Panc1 (cell line): ENCODE data around the gene TBCD. TPM values are rescaled to one million over a fixed set of nuclear protein-coding genes. Genes with fewer than 3 reads are reported as not detected.

Experiments
- ATAC-seq: fragments of 200-7000 bp; cut with Tn5 transposase; 2 replicates; pipeline ENCODE4 v1.9.1; 2020; ENCODE audit warnings: mild to moderate bottlenecking, moderate library complexity
- BruUV-seq: library from RNA; stranded (reverse); fragments of 400-500 nt; replicated peaks from 2 replicates; lab custom pipeline; 2021; lab: Mats Ljungman, UMichigan
- CTCF ChIA-PET: fragments of 300-600 bp; sonication (Branson Sonifier 250); formaldehyde crosslinking; loops from one replicate; lab custom pipeline; 2022; ENCODE audit warnings: antibody characterized with exemption; lab: Charles Lee
- POLR2A ChIA-PET: fragments of 300-600 bp; sonication (Branson Sonifier 250); formaldehyde crosslinking; loops from one replicate; lab custom pipeline; 2022; ENCODE audit warnings: antibody characterized with exemption; lab: Charles Lee
- DNase-seq: peaks from one replicate; pipeline ENCODE4 v3.0.0-alpha.2; 2010; ENCODE audit warnings: low read depth, low spot score
- H3K27ac ChIP-seq: 2 replicates; pipeline ENCODE4 v1.5.1; 2011; ENCODE audit warnings: mild to moderate bottlenecking, low read length, inconsistent platforms
- H3K27me3 ChIP-seq: fragments of 200-500 bp; sonication (Bioruptor generic); 2 replicates; pipeline ENCODE4 v1.6.0; 2014; ENCODE audit warnings: low read length, inconsistent platforms; ENCODE audit not compliant: control insufficient read depth, insufficient read depth
- H3K36me3 ChIP-seq: fragments of 200-500 bp; sonication (Bioruptor generic); 2 replicates; pipeline ENCODE4 v1.5.1; 2014; ENCODE audit warnings: inconsistent platforms, mild to moderate bottlenecking, low read length, moderate library complexity; ENCODE audit not compliant: control insufficient read depth, insufficient read depth
- H3K4me1 ChIP-seq: 2 replicates; pipeline ENCODE4 v1.5.1; 2011; ENCODE audit warnings: inconsistent platforms, mild to moderate bottlenecking, low read length, moderate library complexity; ENCODE audit not compliant: control insufficient read depth, insufficient read depth
- H3K4me3 ChIP-seq, 2 experiments: 2 replicates each; pipeline ENCODE4 v1.5.1; 2011 to 2012; ENCODE audit warnings: low read depth in 2 of 2, low read length in 2 of 2, mild to moderate bottlenecking in 2 of 2, inconsistent platforms in 1 of 2, moderate library complexity in 1 of 2
- H3K9me3 ChIP-seq: fragments of 200-500 bp; sonication (Bioruptor generic); 2 replicates; pipeline ENCODE4 v1.5.1; 2014; ENCODE audit warnings: low read depth, mild to moderate bottlenecking, inconsistent platforms, low read length, moderate library complexity; ENCODE audit not compliant: control insufficient read depth, insufficient read depth
- CTCF ChIP-seq: fragments of 450-650 bp; IDR thresholded peaks from 2 replicates; pipeline ENCODE4 v1.5.1; 2017; ENCODE audit warnings: mild to moderate bottlenecking
- POLR2AphosphoS5 ChIP-seq: IDR thresholded peaks from 2 replicates; pipeline ENCODE4 v1.6.1; 2012; ENCODE audit warnings: mild to moderate bottlenecking, low read depth, low read length, moderate library complexity
- REST ChIP-seq, 2 experiments: IDR thresholded peaks; 2 replicates each; pipeline ENCODE4 v1.6.1; 2011 to 2012; ENCODE audit warnings: low read depth in 2 of 2, control low read depth in 1 of 2, low read length in 1 of 2, mild to moderate bottlenecking in 1 of 2, moderate library complexity in 1 of 2; ENCODE audit not compliant: insufficient read depth in 1 of 2
- SIN3A ChIP-seq: IDR thresholded peaks from 2 replicates; pipeline ENCODE4 v1.6.1; 2012; ENCODE audit warnings: low read depth, mild to moderate bottlenecking, low read length, moderate library complexity, borderline replicate concordance; ENCODE audit not compliant: insufficient read depth
- TCF7L2 ChIP-seq: IDR thresholded peaks from 2 replicates; pipeline ENCODE4 v1.6.1; 2011; ENCODE audit warnings: mild to moderate bottlenecking, low read depth, low read length, inconsistent platforms
- in situ Hi-C: cut with HindIII; loops from 2 replicates; pipeline ENCODE4 v1.10.0; 2016; ENCODE audit warnings: low sequenced_read_pairs, low pct_unique_long_range_greater_than_20kb
- intact Hi-C: fragments of 100-400 bp; cut with micrococcal nuclease; formaldehyde crosslinking; loops from one replicate; pipeline ENCODE4 v1.10.0; 2022; ENCODE audit not compliant: unreplicated experiment
- total RNA-seq: library from RNA; stranded (reverse); gene quantifications from one replicate; pipeline ENCODE4 v1.2.1, GENCODE V29; 2021; ENCODE audit not compliant: unreplicated experiment

TBCD gene
- total RNA-seq, 1 experiment from 2014 or later: 186 TPM

- ATAC-seq (peak; percentile 93), DNase-seq (peak; percentile 55)
- in situ Hi-C loops (no loop called here), intact Hi-C loops (no loop called here)
- peak within 1 kb of the TSS; percentile 79 to 91 for H3K4me3 ChIP-seq
- ChIA-PET CTCF (interaction anchor here (0.8 kb wide), 1 partner anchor 49 kb away, joined by 11 read pairs; no protein-coding TSS in a partner anchor), POLR2A (interaction anchor here (0.6 kb wide), 1 partner anchor 65 kb away, joined by 5 read pairs; no protein-coding TSS in a partner anchor)
- TF ChIP-seq POLR2AphosphoS5 (peak; percentile 83), TCF7L2 (no peak), REST (IDR thresholded peaks at IDR 0.05; ENCODE audit: insufficient read depth in 1 of 2, low read depth in 2 of 2, low read length in 1 of 2) (0 out of 4 replicates have a peak, but pooled peaks of 1 of the 2 experiments have one; percentile 35), SIN3A (peak; percentile 92; the same call in 1 of the 2 replicates), CTCF (no peak)
- no peaks in the 10 kb centered on the region for H3K27me3 ChIP-seq
- H3K9me3 ChIP-seq: no peaks in the 10 kb centered on the region
- no peaks in the 10 kb centered on the region for H3K36me3 ChIP-seq
- peaks cover 3% of the 10 kb centered on the region; the same call in 1 of the 2 replicates for H3K4me1 ChIP-seq
- peak within 1 kb of the TSS; percentile 74 for H3K27ac ChIP-seq
- no TSS peak for BruUV-seq
These were observed 35.5 kb upstream of the TBCD start, which contains the start of gene FN3KRP for GRCh38 chr17:82716203-82717010. FN3KRP (plus strand) TSS chr17:82716706; CDS start chr17:82716756, 50 bp downstream.

- Histone ChIP-seq H3K27ac (no peak overlapping the region), H3K27me3 (no peaks in the 10 kb centered on the region), H3K36me3 (no peaks in the 10 kb centered on the region), H3K9me3 (no peaks in the 10 kb centered on the region), H3K4me1 (peaks cover 3% of the 10 kb centered on the region; the same call in 1 of the 2 replicates), H3K4me3 (no peak overlapping the region)
- DNase-seq (no peak), ATAC-seq (no peak)
- BruUV-seq: no TSS peak
- intact Hi-C loops (no loop called here), in situ Hi-C loops (no loop called here)
- TF ChIP-seq CTCF (no peak), REST (IDR thresholded peaks at IDR 0.05; ENCODE audit: insufficient read depth in 1 of 2, low read depth in 2 of 2, low read length in 1 of 2) (no peak), POLR2AphosphoS5 (no peak), SIN3A (no peak), TCF7L2 (no peak)
- CTCF ChIA-PET: no interaction called here
- POLR2A ChIA-PET: no interaction called here
These were observed 32.7 kb upstream of the TBCD start for GRCh38 chr17:82718986-82719685.
